ENCODE data around the gene SYNE2.
"Not testable (repeated sequence)": the region's sequence is repeated elsewhere in the genome, so short reads cannot be mapped to it uniquely, and the experiment has no call there.

The SYNE2 gene, protein sequence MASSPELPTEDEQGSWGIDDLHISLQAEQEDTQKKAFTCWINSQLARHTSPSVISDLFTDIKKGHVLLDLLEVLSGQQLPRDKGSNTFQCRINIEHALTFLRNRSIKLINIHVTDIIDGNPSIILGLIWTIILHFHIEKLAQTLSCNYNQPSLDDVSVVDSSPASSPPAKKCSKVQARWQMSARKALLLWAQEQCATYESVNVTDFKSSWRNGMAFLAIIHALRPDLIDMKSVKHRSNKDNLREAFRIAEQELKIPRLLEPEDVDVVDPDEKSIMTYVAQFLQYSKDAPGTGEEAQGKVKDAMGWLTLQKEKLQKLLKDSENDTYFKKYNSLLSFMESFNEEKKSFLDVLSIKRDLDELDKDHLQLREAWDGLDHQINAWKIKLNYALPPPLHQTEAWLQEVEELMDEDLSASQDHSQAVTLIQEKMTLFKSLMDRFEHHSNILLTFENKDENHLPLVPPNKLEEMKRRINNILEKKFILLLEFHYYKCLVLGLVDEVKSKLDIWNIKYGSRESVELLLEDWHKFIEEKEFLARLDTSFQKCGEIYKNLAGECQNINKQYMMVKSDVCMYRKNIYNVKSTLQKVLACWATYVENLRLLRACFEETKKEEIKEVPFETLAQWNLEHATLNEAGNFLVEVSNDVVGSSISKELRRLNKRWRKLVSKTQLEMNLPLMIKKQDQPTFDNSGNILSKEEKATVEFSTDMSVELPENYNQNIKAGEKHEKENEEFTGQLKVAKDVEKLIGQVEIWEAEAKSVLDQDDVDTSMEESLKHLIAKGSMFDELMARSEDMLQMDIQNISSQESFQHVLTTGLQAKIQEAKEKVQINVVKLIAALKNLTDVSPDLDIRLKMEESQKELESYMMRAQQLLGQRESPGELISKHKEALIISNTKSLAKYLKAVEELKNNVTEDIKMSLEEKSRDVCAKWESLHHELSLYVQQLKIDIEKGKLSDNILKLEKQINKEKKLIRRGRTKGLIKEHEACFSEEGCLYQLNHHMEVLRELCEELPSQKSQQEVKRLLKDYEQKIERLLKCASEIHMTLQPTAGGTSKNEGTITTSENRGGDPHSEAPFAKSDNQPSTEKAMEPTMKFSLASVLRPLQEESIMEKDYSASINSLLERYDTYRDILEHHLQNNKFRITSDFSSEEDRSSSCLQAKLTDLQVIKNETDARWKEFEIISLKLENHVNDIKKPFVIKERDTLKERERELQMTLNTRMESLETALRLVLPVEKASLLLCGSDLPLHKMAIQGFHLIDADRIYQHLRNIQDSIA (N-terminal part only)

GRCh38 chr14:63852817-63853731 is at the start of gene SYNE2:
Gene SYNE2, plus strand, starts transcription at chr14:63853004. Its CDS starts 56,145 bp downstream, at chr14:63909149.
- peak; percentile 89 for DNase-seq

DNA sequence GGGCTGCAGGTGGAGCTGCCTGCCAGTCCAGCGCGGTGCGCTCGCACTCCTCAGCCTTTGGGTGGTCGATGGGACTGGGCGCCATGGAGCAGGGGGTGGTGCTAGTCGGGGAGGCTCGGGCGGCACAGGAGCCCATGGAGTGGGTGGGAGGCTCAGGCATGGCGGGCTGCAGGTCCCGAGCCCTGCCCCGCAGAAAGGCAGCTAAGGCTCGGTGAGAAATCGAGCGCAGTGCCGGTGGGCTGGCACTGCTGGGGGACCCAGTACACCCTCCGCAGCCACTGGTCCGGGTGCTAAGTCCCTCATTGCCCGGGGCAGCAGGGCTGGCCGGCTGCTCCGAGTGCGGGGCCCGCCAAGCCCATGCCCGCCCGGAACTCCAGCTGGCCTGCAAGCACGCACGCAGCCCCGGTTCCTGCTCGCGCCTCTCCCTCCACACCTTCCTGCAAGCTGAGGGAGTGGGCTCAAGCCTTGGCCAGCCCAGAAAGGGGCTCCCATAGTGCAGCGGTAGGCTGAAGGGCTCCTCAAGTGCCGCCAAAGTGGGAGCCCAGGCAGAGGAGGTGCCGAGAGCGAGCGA is 49.5 kb upstream of the SYNE2 start:
- DNase-seq = not testable (repeated sequence)

- DNase-seq = not testable (repeated sequence)
Observed at GRCh38 chr14:63806064-63806463, 46.7 kb upstream of the SYNE2 start.

- not testable (repeated sequence) for DNase-seq
Observed at GRCh38 chr14:63811692-63812091, 41.1 kb upstream of the SYNE2 start.

GRCh38 chr14:63833728-63834127 is 19.1 kb upstream of the SYNE2 start:
- no peak for DNase-seq

GRCh38 chr14:63840981-63841380 is 11.8 kb upstream of the SYNE2 start:
- no peak for DNase-seq

- no peak for DNase-seq
Observed at GRCh38 chr14:63843796-63844195, 9.0 kb upstream of the SYNE2 start.

DNA sequence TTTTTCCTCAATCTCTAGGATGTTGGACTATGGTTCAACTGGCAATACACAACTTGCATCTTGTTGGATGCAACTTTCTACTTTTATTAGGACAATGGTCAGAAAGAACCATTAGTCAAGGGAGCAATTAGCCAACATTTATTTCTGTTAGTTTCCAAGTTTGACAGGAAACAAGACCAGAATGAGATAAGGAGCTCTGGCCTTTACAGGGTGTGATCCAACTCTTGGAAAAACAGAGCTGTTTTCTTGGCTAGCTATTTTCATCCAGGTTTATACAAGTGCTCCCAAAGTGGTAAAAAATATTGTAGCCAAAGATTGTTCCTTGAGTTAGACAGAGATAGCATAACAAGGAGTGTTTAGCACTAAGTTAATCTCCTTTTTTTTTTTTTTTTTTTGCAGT is 3.9 kb upstream of the SYNE2 start:
- no peak for DNase-seq

- DNase-seq = no peak
Observed at GRCh38 chr14:63852271-63852816, 460 bp upstream of the SYNE2 start.

DNA sequence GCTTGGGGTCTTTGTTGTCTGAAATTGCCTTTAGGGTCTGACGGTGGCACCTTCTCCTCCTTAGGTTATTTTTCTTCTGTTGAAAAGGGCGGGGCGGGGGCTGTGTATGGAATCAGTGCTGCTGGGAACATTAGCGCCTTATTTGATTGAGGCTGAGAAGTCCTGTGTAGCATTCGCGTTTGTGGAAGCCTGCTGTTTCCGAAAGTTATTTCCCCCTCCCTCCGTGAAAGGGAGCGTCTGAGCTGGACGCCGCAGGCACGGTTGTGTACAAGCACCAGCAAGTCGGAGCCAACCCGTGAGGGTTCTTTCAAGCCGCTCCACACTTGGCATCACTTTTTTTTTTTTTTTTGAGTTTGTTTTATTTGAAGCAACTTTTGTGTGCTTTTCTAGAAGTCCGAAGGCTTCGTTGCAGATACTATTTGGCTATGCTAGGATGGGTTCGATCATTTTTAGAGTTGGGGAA is 1.1 kb downstream of the SYNE2 start:
- DNase-seq = peak; percentile 68

- no peak for DNase-seq
Observed at GRCh38 chr14:63854330-63854729, 1.5 kb downstream of the SYNE2 start.

DNA sequence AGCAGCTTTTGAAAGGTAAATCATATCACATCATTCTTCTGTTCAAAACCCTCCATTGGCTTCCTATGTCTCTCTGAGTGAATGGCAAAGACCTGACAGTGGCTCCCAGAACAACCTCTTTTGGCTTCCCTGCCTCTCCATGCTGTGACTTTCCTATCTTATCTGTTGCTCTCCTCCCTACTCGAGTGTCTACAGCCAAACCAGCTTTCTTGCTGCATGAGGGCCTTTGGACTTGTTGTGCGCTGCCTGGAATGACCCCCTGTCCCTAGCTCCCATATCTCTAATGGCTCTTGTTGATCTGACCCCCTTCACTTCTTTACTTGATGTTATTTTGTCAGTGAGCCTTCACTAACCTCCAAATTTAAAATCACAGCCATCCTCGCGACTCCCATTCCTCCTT is 2.5 kb downstream of the SYNE2 start:
- DNase-seq = no peak

- no peak for DNase-seq
Observed at GRCh38 chr14:63857466-63858030, 4.7 kb downstream of the SYNE2 start.

DNA sequence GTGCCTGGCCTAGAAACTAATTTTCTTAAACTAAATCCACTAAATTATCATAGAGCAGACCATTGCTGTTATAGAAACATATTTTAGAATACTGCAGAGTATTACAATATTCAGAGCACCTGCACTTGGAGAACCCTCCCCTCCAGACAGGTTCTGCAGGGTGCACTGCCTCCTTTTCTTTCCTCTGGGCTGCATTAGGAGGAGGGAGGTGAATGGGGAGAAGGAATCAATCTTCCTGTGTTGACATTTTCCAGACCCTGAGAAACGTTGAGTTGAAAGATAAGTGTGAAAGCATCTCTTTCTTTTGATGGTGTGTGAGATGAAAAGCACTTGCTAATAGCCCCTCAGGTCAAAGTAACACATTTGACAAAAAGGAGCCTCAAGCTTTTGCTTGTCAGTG is 7.3 kb downstream of the SYNE2 start:
- no peak for DNase-seq

DNA sequence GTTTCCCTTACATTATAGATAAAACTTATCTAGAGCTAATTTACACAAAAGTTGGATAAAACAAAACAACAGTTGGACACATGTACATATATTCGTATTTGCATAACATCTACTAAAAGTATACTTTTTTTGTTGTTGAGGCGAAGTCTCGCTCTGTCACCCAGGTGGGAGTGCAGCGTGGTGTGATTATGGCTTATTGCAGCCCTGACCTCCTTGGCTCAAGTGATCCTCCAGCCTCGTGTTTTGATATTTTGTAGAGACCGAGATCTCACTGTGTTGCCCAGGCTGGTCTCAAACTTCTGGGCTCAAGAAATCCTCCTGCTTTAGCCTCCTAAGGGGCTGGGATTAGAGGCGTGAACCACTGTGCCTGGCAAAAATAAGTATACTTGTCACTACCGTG is 9.4 kb downstream of the SYNE2 start:
- no peak for DNase-seq

DNA sequence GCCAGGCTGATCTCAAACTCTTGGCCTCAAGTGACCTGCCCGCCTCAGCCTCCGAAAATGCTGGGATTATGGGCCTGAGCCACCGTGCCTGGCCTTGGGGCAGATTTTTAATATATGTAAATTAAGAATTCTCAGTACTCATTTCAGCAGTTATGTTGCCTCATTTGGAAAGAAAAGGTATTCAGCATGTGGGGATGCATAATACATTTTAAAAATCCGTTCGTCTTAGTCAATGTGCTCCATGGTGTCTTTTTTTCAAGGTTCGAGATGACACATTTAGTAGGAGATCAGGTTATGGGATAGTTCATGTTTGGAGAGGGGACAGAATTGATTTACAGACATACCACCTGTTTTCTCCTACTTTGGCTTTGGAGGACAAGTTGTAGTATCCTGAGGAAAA is 10.2 kb downstream of the SYNE2 start:
- no peak for DNase-seq

GRCh38 chr14:63864775-63865174 is 12.0 kb downstream of the SYNE2 start:
- DNase-seq = not testable (repeated sequence)

DNA sequence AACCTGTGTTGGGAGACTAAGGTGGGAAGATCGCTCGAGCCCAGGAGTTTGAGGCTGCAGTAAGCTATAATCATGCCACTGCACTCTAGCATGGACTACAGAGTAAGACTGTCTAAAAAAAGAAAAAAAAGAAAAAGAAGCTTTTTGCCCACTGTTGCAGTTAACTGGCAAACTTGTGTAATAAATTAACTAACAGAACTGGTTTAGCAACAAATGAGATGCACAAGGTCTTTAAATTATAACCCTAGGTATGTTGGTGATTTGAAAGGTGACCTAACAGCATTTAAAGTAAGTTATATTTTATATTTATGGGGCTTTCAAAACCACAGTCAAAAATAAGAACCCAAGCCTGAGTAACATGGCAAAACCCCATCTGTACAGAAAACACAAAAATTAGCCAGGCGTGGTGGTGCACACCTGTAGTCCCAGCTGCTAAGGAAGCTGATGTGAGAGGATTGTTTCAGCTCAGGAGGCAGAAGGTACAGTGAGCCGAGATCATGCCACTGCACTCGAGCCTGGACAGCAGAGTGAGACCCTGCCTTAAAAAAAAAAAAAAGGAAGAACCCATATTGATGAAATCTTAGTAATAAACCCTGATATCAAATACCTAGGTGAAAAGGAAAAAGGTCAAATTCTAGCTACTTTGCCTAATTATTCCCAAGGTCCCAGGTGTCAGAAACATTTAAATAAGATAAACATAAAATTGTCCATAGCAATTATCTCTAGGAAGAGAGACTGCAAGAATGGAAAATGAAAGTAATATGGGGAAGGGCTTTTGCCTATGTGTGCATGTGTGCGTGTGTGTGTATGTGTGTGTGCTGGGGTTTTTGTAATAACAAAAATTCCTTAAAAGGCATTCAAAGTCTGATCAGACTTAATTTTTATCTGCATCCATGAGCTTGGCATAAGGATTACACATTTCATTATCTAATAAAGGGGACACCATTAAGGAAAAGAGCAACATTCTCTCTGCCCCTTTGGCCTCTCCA is 15.4 kb downstream of the SYNE2 start:
- DNase-seq = no peak
